ENCODE measurements around the gene NBPF20. TPM values are rescaled to one million over a fixed set of nuclear protein-coding genes. Genes with fewer than 3 reads are reported as not detected.
"Not testable (repeated sequence)": the region's sequence is repeated elsewhere in the genome, so short reads cannot be mapped to it uniquely, and the experiment has no call there.

The NBPF20 gene
- total RNA-seq, 2 donors from 2014 or later, result 1.3 to 1.5 TPM

GRCh38 chr1:145442340-145442739 lies 16.9 kb upstream of the NBPF20 start:
- intact Hi-C loops (cut with DNase I); ATAC-seq: not testable (repeated sequence)

DNA sequence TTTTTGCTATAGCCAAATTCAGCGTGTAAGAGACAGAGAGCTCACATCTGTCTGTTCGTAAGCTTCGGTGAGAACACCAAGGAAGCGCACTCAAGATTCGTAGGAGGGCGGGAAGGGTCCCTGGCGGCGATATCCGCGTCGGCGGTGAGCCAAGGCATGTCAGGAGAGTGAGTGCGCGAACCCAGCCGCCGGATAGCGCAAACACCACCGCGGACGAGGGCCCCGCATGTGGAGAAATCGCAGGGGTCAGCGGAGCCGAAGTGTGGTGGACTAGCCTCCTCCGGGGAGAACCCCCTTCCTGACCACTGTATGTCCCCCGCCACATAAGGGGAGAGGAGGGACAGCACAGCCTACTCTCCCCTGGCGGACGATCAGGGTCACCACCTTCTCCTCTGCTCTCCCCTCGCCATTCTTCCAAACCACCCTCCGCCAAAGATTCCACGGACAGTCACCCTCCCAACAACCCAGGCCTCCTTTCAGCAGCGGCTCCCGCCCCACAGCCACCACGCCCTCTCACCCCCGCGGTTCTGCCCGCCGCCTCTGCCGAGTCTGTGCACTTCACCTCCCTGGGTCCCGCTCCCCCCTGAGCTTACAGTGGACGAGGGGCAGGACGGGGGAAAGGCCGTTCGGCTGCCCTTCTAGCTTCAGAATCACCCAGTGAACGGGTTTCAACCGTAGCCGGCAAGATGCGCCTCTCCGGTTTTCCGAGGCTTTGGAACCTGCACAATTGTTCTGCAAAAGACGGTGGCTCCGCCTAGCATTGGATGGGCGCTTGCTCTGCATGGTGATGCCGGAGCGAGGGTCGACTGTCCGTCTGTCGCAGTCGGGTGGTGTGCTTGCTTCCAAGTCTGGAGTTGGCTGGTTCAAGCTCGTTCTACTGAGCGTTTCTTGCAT lies 6.2 kb upstream of the NBPF20 start:
- DNase-seq, result not testable (repeated sequence)

More at GRCh38 chr1:145442340-145442739, 16.9 kb upstream of the NBPF20 start:
- not testable (repeated sequence) for DNase-seq

DNA sequence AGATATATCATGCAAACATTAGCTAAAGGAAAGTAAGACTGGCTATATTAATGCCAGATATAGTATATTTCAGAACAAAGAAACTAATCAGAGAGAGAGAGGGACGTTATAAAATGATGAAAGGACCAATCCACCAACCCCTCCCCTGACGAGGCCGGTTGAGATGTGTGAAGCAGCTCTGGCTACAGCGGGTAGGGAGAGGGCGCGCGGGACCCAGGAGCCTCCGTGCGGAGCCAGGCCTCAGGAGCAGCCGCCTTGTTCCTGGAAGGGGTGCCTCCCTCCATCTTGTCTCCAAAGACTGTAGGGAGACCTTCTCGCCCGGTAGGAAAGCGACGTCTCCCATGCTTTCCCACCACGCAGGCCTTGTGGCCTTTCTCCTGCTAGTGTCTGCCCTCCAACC lies 5.4 kb upstream of the NBPF20 start:
- DNase-seq; intact Hi-C loops (cut with DNase I): not testable (repeated sequence)
- ATAC-seq, result peak in 1 of 2 donors; percentile 33

More for the DNA sequence above, 6.2 kb upstream of the NBPF20 start:
- intact Hi-C loops (cut with DNase I), result not testable (repeated sequence)
- peak; percentile 8 to 67 for ATAC-seq

- DNase-seq; ATAC-seq; intact Hi-C loops (cut with DNase I): not testable (repeated sequence)
Observed at GRCh38 chr1:145429329-145429728, 3.9 kb upstream of the NBPF20 start.

DNA sequence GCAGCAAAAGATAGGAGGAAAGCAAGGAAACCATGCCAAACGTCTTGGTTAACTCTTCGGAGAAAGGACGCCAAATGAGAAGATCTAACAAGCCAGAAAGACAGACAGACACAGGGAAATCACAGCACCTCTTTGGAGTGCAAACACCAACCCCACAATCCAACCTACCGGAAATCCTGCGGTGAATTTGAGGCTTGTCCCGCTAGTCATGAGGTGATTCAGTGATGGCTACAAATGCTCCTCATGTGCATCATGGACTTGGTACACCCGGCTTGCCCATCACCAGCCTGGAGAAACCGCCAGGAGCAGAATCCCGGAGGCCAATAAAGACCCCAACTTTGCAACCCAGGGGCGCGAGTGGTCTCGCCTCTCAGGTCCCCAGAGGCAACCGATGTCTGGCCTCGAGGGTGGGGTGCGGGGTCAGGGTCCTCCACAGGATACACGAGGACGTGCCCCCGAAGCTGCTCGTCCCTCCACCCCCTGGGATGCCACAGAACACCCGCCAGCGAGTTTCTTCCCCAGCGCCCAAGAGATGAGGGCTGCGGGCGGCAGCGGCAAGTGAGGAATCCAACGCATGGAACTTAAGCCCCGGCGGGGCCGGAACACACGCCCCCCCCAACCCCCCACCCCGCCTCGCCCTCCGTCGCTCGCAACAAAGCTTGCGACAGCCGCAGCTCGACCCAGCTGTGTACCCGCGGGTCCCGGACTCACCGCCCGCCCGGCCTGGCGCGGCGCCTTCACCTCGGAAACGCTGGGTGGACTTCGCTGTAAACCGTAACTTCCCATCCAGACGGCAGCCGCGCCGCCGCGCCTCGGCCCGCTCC lies 579 bp downstream of the NBPF20 start:
- peak; percentile 91 to 93 for ATAC-seq
- DNase-seq; intact Hi-C loops (cut with DNase I): not testable (repeated sequence)

- intact Hi-C loops (cut with DNase I); ATAC-seq; DNase-seq: not testable (repeated sequence)
Observed at GRCh38 chr1:145415149-145415548, 10.3 kb downstream of the NBPF20 start.

DNA sequence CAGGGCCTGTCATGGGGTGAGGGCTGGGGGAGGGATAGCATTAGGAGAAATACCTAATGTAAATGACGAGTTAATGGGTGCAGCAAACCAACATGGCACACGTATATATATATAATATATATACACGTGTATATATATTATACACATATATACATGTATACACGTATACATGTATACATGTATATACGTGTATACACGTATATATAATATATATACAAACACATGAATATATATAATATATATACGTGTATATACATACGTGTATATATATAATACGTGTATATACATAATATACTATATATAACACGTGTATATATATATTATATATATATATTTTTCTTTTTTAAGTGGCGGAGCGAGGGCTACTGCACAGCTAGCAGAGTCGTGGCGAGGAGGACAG lies 18.1 kb downstream of the NBPF20 start:
- DNase-seq; ATAC-seq; intact Hi-C loops (cut with DNase I): not testable (repeated sequence)

GRCh38 chr1:145404949-145405348 lies 20.5 kb downstream of the NBPF20 start:
- DNase-seq; ATAC-seq; intact Hi-C loops (cut with DNase I): not testable (repeated sequence)

DNA sequence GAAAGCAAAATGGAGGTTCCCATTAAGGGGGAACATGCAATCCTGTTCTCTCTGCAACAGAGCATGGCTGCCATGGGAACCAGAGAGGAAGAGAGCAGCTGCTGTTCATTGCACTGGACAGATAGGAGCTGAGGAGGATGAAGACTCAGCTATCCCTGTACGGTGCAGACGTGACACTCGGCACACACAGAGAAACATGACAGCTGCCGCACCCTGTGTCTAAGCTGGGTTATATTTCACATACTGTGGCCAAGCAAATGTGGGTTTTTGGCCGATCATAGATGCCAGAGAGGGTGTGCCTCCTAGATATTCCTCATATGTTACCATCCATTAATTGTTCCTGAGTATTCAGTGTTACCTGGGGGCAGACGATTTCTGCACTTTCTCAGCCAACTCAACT lies 24.7 kb downstream of the NBPF20 start:
- ATAC-seq; DNase-seq; intact Hi-C loops (cut with DNase I): not testable (repeated sequence)

Other genes with a start within 250 kb of the NBPF20 start
- gene PPIAL4D, start 183.4 kb downstream of the NBPF20 start, total RNA-seq, result not detected
- 10 to 100 TPM in 1 of 2 donors, 1 to 10 TPM in 1; 9.3 to 12.1 TPM for gene GPR89A, start 182.4 kb upstream of the NBPF20 start, total RNA-seq

Data from left cardiac atrium (tissue), 4 donors.